Forelimb muscle (tissue), 1 donor: ENCODE measurements around the gene RAP1GDS1. TPM values are rescaled to one million over a fixed set of nuclear protein-coding genes. Genes with fewer than 3 reads are reported as not detected.

Source experiments
- DNase-seq: peaks from one replicate; pipeline ENCODE4 v3.0.0-alpha.2; 2013; ENCODE audit warnings: low read depth
- polyA plus RNA-seq: library from polyadenylated mRNA; unstranded; fragments of 120-200 nt; gene quantifications from one replicate; pipeline ENCODE4 v1.2.1, GENCODE V29; 2013; ENCODE audit not compliant: insufficient read length

RAP1GDS1 gene
- polyA plus RNA-seq, 1 donor: 21.5 TPM

- DNase-seq: no peak
Observed at GRCh38 chr4:98482503-98482846, 221.3 kb downstream of the RAP1GDS1 start.

- DNase-seq: no peak
Observed at GRCh38 chr4:98482847-98483806, 221.9 kb downstream of the RAP1GDS1 start.

- DNase-seq: no peak
Observed at GRCh38 chr4:98484031-98484430, 222.8 kb downstream of the RAP1GDS1 start.

- DNase-seq: no peak
Observed at GRCh38 chr4:98485816-98486345, 224.7 kb downstream of the RAP1GDS1 start.

- no peak for DNase-seq
Observed at GRCh38 chr4:98490251-98490650, 229.1 kb downstream of the RAP1GDS1 start.

GRCh38 chr4:98491899-98492559, 230.8 kb downstream of the RAP1GDS1 start:
- no peak for DNase-seq

- no peak for DNase-seq
Observed at GRCh38 chr4:98493296-98493695, 232.1 kb downstream of the RAP1GDS1 start.

Other genes with a start within 250 kb of the RAP1GDS1 start
- not detected for gene STPG2, start 117.9 kb upstream of the RAP1GDS1 start, polyA plus RNA-seq